HEK293 (cell line): ENCODE measurements around the gene CASQ2.

Source experiments
- MYNN ChIP-seq: fragments of 450-650 bp; formaldehyde crosslinking; IDR thresholded peaks from 2 replicates; pipeline ENCODE4 v1.5.1; 2016; ENCODE audit warnings: missing biosample characterization, missing genetic modification characterization, borderline replicate concordance
- YY1 ChIP-seq: fragments of 450-650 bp; formaldehyde crosslinking; IDR thresholded peaks from 2 replicates; pipeline ENCODE4 v1.5.1; 2018; ENCODE audit warnings: missing biosample characterization, missing genetic modification characterization
- ZBTB8A ChIP-seq: fragments of 450-650 bp; formaldehyde crosslinking; IDR thresholded peaks from 2 replicates; pipeline ENCODE4 v1.5.1; 2016; ENCODE audit warnings: missing biosample characterization, missing genetic modification characterization
- ZNF10 ChIP-seq: fragments of 450-650 bp; formaldehyde crosslinking; IDR thresholded peaks from 2 replicates; pipeline ENCODE4 v1.5.1; 2017; ENCODE audit warnings: missing biosample characterization, missing genetic modification characterization
- ZNF202 ChIP-seq: fragments of 450-650 bp; formaldehyde crosslinking; IDR thresholded peaks from 2 replicates; pipeline ENCODE4 v1.5.1; 2016; ENCODE audit warnings: missing biosample characterization, missing genetic modification characterization, borderline replicate concordance
- ZNF23 ChIP-seq: fragments of 450-650 bp; formaldehyde crosslinking; IDR thresholded peaks from 2 replicates; pipeline ENCODE4 v1.5.1; 2016; ENCODE audit warnings: missing biosample characterization, missing genetic modification characterization, borderline replicate concordance
- ZNF266 ChIP-seq: fragments of 450-650 bp; formaldehyde crosslinking; IDR thresholded peaks from 2 replicates; pipeline ENCODE4 v1.5.1; 2016; ENCODE audit warnings: missing biosample characterization, missing genetic modification characterization, low read depth
- ZNF423 ChIP-seq: fragments of 450-650 bp; formaldehyde crosslinking; IDR thresholded peaks from 2 replicates; pipeline ENCODE4 v1.5.1; 2016; ENCODE audit warnings: missing biosample characterization, missing genetic modification characterization
- TF ChIP-seq, protein P1 (sequence below): sonication (generic); formaldehyde crosslinking; IDR thresholded peaks from 2 replicates; pipeline ENCODE4 v1.8.1; 2022; ENCODE audit warnings: mild to moderate bottlenecking, moderate library complexity, missing genetic modification reagents
- TF ChIP-seq, protein P2 (sequence below): fragments of 450-650 bp; formaldehyde crosslinking; IDR thresholded peaks from 2 replicates; pipeline ENCODE4 v1.5.1; 2016; ENCODE audit warnings: missing biosample characterization, missing genetic modification characterization
- TF ChIP-seq, protein P3 (sequence below): fragments of 450-650 bp; formaldehyde crosslinking; IDR thresholded peaks from 2 replicates; pipeline ENCODE4 v1.5.1; 2017; ENCODE audit warnings: missing biosample characterization, mild to moderate bottlenecking, missing genetic modification characterization, moderate library complexity
- TF ChIP-seq, protein P4 (sequence below): fragments of 450-650 bp; formaldehyde crosslinking; IDR thresholded peaks from 2 replicates; pipeline ENCODE4 v1.5.1; 2016; ENCODE audit warnings: missing biosample characterization, missing genetic modification characterization, low read depth
- TF ChIP-seq, protein P5 (sequence below): fragments of 450-650 bp; formaldehyde crosslinking; conservative IDR thresholded peaks from 2 replicates; pipeline ENCODE4 v1.5.1; 2016; ENCODE audit warnings: low read depth, missing biosample characterization, missing genetic modification characterization

DNA sequence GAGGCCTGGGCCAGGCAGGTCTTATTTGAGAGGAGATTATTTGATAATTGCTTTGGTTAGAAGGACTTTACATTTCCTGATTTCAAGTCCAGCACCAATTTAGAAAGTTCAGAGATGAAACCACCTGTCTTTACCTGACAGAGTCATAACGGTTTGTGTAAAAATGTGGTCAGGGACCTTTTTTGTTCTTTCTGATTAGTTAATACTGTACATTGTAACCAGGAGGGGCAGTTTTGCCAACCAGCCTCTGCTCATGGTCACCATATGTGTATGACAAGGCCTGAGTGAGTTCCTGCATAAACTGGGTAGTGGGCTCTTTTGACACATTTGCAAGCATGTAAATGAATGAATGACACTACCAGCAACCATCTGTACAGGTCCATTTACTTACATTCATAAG lies 70.9 kb downstream of the CASQ2 start:
- TF ChIP-seq, protein P1, sequence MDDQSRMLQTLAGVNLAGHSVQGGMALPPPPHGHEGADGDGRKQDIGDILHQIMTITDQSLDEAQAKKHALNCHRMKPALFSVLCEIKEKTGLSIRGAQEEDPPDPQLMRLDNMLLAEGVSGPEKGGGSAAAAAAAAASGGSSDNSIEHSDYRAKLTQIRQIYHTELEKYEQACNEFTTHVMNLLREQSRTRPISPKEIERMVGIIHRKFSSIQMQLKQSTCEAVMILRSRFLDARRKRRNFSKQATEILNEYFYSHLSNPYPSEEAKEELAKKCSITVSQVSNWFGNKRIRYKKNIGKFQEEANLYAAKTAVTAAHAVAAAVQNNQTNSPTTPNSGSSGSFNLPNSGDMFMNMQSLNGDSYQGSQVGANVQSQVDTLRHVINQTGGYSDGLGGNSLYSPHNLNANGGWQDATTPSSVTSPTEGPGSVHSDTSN: no peak
- TF ChIP-seq, protein P2, sequence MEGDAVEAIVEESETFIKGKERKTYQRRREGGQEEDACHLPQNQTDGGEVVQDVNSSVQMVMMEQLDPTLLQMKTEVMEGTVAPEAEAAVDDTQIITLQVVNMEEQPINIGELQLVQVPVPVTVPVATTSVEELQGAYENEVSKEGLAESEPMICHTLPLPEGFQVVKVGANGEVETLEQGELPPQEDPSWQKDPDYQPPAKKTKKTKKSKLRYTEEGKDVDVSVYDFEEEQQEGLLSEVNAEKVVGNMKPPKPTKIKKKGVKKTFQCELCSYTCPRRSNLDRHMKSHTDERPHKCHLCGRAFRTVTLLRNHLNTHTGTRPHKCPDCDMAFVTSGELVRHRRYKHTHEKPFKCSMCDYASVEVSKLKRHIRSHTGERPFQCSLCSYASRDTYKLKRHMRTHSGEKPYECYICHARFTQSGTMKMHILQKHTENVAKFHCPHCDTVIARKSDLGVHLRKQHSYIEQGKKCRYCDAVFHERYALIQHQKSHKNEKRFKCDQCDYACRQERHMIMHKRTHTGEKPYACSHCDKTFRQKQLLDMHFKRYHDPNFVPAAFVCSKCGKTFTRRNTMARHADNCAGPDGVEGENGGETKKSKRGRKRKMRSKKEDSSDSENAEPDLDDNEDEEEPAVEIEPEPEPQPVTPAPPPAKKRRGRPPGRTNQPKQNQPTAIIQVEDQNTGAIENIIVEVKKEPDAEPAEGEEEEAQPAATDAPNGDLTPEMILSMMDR (tag by site-specific recombination): no peak
- TF ChIP-seq, protein P3, sequence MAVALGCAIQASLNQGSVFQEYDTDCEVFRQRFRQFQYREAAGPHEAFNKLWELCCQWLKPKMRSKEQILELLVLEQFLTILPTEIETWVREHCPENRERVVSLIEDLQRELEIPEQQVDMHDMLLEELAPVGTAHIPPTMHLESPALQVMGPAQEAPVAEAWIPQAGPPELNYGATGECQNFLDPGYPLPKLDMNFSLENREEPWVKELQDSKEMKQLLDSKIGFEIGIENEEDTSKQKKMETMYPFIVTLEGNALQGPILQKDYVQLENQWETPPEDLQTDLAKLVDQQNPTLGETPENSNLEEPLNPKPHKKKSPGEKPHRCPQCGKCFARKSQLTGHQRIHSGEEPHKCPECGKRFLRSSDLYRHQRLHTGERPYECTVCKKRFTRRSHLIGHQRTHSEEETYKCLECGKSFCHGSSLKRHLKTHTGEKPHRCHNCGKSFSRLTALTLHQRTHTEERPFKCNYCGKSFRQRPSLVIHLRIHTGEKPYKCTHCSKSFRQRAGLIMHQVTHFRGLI (tag by site-specific recombination): no peak
- TF ChIP-seq, protein P4, sequence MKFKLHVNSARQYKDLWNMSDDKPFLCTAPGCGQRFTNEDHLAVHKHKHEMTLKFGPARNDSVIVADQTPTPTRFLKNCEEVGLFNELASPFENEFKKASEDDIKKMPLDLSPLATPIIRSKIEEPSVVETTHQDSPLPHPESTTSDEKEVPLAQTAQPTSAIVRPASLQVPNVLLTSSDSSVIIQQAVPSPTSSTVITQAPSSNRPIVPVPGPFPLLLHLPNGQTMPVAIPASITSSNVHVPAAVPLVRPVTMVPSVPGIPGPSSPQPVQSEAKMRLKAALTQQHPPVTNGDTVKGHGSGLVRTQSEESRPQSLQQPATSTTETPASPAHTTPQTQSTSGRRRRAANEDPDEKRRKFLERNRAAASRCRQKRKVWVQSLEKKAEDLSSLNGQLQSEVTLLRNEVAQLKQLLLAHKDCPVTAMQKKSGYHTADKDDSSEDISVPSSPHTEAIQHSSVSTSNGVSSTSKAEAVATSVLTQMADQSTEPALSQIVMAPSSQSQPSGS (tag by site-specific recombination): no peak
- TF ChIP-seq ZNF202 (tag by site-specific recombination): no peak
- TF ChIP-seq, protein P5, sequence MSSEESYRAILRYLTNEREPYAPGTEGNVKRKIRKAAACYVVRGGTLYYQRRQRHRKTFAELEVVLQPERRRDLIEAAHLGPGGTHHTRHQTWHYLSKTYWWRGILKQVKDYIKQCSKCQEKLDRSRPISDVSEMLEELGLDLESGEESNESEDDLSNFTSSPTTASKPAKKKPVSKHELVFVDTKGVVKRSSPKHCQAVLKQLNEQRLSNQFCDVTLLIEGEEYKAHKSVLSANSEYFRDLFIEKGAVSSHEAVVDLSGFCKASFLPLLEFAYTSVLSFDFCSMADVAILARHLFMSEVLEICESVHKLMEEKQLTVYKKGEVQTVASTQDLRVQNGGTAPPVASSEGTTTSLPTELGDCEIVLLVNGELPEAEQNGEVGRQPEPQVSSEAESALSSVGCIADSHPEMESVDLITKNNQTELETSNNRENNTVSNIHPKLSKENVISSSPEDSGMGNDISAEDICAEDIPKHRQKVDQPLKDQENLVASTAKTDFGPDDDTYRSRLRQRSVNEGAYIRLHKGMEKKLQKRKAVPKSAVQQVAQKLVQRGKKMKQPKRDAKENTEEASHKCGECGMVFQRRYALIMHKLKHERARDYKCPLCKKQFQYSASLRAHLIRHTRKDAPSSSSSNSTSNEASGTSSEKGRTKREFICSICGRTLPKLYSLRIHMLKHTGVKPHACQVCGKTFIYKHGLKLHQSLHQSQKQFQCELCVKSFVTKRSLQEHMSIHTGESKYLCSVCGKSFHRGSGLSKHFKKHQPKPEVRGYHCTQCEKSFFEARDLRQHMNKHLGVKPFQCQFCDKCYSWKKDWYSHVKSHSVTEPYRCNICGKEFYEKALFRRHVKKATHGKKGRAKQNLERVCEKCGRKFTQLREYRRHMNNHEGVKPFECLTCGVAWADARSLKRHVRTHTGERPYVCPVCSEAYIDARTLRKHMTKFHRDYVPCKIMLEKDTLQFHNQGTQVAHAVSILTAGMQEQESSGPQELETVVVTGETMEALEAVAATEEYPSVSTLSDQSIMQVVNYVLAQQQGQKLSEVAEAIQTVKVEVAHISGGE (tag by site-specific recombination): no peak
- no peak for TF ChIP-seq ZNF23
- TF ChIP-seq ZNF423 (tag by site-specific recombination): no peak
- no peak for TF ChIP-seq ZNF10 (tag by site-specific recombination)
- TF ChIP-seq ZNF266 (tag by site-specific recombination): no peak
- no peak for TF ChIP-seq ZBTB8A (tag by site-specific recombination)
- no peak for TF ChIP-seq MYNN (tag by site-specific recombination)
- no peak for TF ChIP-seq YY1 (tag by site-specific recombination)
